Panc1 (cell line): ENCODE data around the gene PPP1R26. TPM values are rescaled to one million over a fixed set of nuclear protein-coding genes. Genes with fewer than 3 reads are reported as not detected.
"Not testable (repeated sequence)": the region's sequence is repeated elsewhere in the genome, so short reads cannot be mapped to it uniquely, and the experiment has no call there.

ENCODE experiments used
- ATAC-seq: fragments of 200-7000 bp; cut with Tn5 transposase; 2 replicates; pipeline ENCODE4 v1.9.1; 2020; ENCODE audit warnings: mild to moderate bottlenecking, moderate library complexity
- BruUV-seq: library from RNA; stranded (reverse); fragments of 400-500 nt; replicated peaks from 2 replicates; lab custom pipeline; 2021; lab: Mats Ljungman, UMichigan
- CTCF ChIA-PET: fragments of 300-600 bp; sonication (Branson Sonifier 250); formaldehyde crosslinking; loops from one replicate; lab custom pipeline; 2022; ENCODE audit warnings: antibody characterized with exemption; lab: Charles Lee
- POLR2A ChIA-PET: fragments of 300-600 bp; sonication (Branson Sonifier 250); formaldehyde crosslinking; loops from one replicate; lab custom pipeline; 2022; ENCODE audit warnings: antibody characterized with exemption; lab: Charles Lee
- DNase-seq: peaks from one replicate; pipeline ENCODE4 v3.0.0-alpha.2; 2010; ENCODE audit warnings: low read depth, low spot score
- H3K27ac ChIP-seq: 2 replicates; pipeline ENCODE4 v1.5.1; 2011; ENCODE audit warnings: mild to moderate bottlenecking, low read length, inconsistent platforms
- H3K27me3 ChIP-seq: fragments of 200-500 bp; sonication (Bioruptor generic); 2 replicates; pipeline ENCODE4 v1.6.0; 2014; ENCODE audit warnings: low read length, inconsistent platforms; ENCODE audit not compliant: control insufficient read depth, insufficient read depth
- H3K36me3 ChIP-seq: fragments of 200-500 bp; sonication (Bioruptor generic); 2 replicates; pipeline ENCODE4 v1.5.1; 2014; ENCODE audit warnings: inconsistent platforms, mild to moderate bottlenecking, low read length, moderate library complexity; ENCODE audit not compliant: control insufficient read depth, insufficient read depth
- H3K4me1 ChIP-seq: 2 replicates; pipeline ENCODE4 v1.5.1; 2011; ENCODE audit warnings: inconsistent platforms, mild to moderate bottlenecking, low read length, moderate library complexity; ENCODE audit not compliant: control insufficient read depth, insufficient read depth
- H3K4me3 ChIP-seq, 2 experiments: 2 replicates each; pipeline ENCODE4 v1.5.1; 2011 to 2012; ENCODE audit warnings: low read depth in 2 of 2, low read length in 2 of 2, mild to moderate bottlenecking in 2 of 2, inconsistent platforms in 1 of 2, moderate library complexity in 1 of 2
- H3K9me3 ChIP-seq: fragments of 200-500 bp; sonication (Bioruptor generic); 2 replicates; pipeline ENCODE4 v1.5.1; 2014; ENCODE audit warnings: low read depth, mild to moderate bottlenecking, inconsistent platforms, low read length, moderate library complexity; ENCODE audit not compliant: control insufficient read depth, insufficient read depth
- CTCF ChIP-seq: fragments of 450-650 bp; IDR thresholded peaks from 2 replicates; pipeline ENCODE4 v1.5.1; 2017; ENCODE audit warnings: mild to moderate bottlenecking
- POLR2AphosphoS5 ChIP-seq: IDR thresholded peaks from 2 replicates; pipeline ENCODE4 v1.6.1; 2012; ENCODE audit warnings: mild to moderate bottlenecking, low read depth, low read length, moderate library complexity
- REST ChIP-seq, 2 experiments: IDR thresholded peaks; 2 replicates each; pipeline ENCODE4 v1.6.1; 2011 to 2012; ENCODE audit warnings: low read depth in 2 of 2, control low read depth in 1 of 2, low read length in 1 of 2, mild to moderate bottlenecking in 1 of 2, moderate library complexity in 1 of 2; ENCODE audit not compliant: insufficient read depth in 1 of 2
- SIN3A ChIP-seq: IDR thresholded peaks from 2 replicates; pipeline ENCODE4 v1.6.1; 2012; ENCODE audit warnings: low read depth, mild to moderate bottlenecking, low read length, moderate library complexity, borderline replicate concordance; ENCODE audit not compliant: insufficient read depth
- TCF7L2 ChIP-seq: IDR thresholded peaks from 2 replicates; pipeline ENCODE4 v1.6.1; 2011; ENCODE audit warnings: mild to moderate bottlenecking, low read depth, low read length, inconsistent platforms
- in situ Hi-C: cut with HindIII; loops from 2 replicates; pipeline ENCODE4 v1.10.0; 2016; ENCODE audit warnings: low sequenced_read_pairs, low pct_unique_long_range_greater_than_20kb
- intact Hi-C: fragments of 100-400 bp; cut with micrococcal nuclease; formaldehyde crosslinking; loops from one replicate; pipeline ENCODE4 v1.10.0; 2022; ENCODE audit not compliant: unreplicated experiment
- total RNA-seq: library from RNA; stranded (reverse); gene quantifications from one replicate; pipeline ENCODE4 v1.2.1, GENCODE V29; 2021; ENCODE audit not compliant: unreplicated experiment

Gene PPP1R26
- total RNA-seq, 1 experiment from 2014 or later, result 17.5 TPM

- Histone ChIP-seq H3K4me3 (no peak overlapping the region), H3K4me1 (no peaks in the 10 kb centered on the region), H3K27ac (no peak overlapping the region), H3K27me3 (no peaks in the 10 kb centered on the region), H3K9me3 (no peaks in the 10 kb centered on the region), H3K36me3 (no peaks in the 10 kb centered on the region)
- BruUV-seq, result no TSS peak
- no peak for DNase-seq
- intact Hi-C loops, result no loop called here
- in situ Hi-C loops, result no loop called here
- no peak for TF ChIP-seq REST (IDR thresholded peaks at IDR 0.05; ENCODE audit: insufficient read depth in 1 of 2, low read depth in 2 of 2, low read length in 1 of 2)
- no peak for TF ChIP-seq POLR2AphosphoS5
- no peak for TF ChIP-seq SIN3A
- no peak for TF ChIP-seq CTCF
- no peak for TF ChIP-seq TCF7L2
- POLR2A ChIA-PET, result no interaction called here
- no peak for ATAC-seq
- CTCF ChIA-PET, result no interaction called here
Measured at GRCh38 chr9:135533674-135534073, 54.1 kb downstream of the PPP1R26 start.

- POLR2A ChIA-PET, intact Hi-C loops, H3K36me3 ChIP-seq, H3K27me3 ChIP-seq, CTCF ChIA-PET, H3K4me1 ChIP-seq, DNase-seq, H3K4me3 ChIP-seq, H3K9me3 ChIP-seq, H3K27ac ChIP-seq, BruUV-seq, in situ Hi-C loops, ATAC-seq: not testable (repeated sequence)
Measured at GRCh38 chr9:135534192-135534711, 54.7 kb downstream of the PPP1R26 start.

- H3K27me3 ChIP-seq, intact Hi-C loops, H3K4me1 ChIP-seq, H3K36me3 ChIP-seq, in situ Hi-C loops, POLR2A ChIA-PET, DNase-seq, H3K9me3 ChIP-seq, H3K27ac ChIP-seq, ATAC-seq, H3K4me3 ChIP-seq, BruUV-seq, CTCF ChIA-PET: not testable (repeated sequence)
Measured at GRCh38 chr9:135534826-135535225, 55.2 kb downstream of the PPP1R26 start.

- H3K4me1 ChIP-seq, H3K4me3 ChIP-seq, BruUV-seq, H3K9me3 ChIP-seq, ATAC-seq, DNase-seq, H3K36me3 ChIP-seq, H3K27ac ChIP-seq, in situ Hi-C loops, POLR2A ChIA-PET, CTCF ChIA-PET, H3K27me3 ChIP-seq, intact Hi-C loops: not testable (repeated sequence)
Measured at GRCh38 chr9:135535631-135536030, 56.0 kb downstream of the PPP1R26 start.
